ENCODE results near the gene NEDD9.

NEDD9 gene

DNA sequence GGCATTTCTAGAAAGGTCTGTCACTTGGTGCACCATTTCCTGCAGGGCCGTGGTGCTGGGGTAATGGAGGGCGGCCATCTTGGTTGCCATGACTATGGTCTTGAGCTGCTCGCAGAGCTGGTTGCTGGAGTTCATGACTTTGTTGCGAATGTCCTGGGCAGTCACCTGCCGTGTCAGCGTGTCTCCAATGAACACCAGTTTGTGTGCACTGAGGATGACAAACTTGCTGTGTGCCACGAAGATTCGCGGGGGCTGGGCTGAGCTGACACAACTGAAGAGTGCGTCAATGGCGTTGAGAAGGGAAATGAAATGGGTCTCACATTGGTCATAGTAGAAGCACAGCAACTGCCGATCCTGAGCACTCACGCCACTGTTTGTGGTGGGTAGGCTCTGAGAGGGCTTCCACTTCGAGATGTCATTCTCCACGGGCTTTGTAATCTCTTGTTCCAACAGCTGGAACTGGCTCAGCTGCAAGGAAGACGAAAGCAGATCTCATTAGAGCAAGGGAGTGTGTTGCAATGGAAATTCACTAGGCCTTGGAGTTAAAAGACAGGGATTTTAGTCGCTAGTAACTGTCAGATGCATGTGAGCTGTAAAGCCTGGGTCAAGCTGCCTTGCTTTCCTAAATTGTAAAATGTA is 47.1 kb downstream of the NEDD9 start:
- Histone ChIP-seq H3K9me3 (ENCODE audit: severe bottlenecking) (no peaks in the 10 kb centered on the region), H3K4me3 (ENCODE audit: low read depth, low read length) (no peak overlapping the region), H3K27ac (no peak overlapping the region), H3K36me3 (no peaks in the 10 kb centered on the region), H3K27me3 (ENCODE audit: insufficient read depth, low read depth, severe bottlenecking) (no peaks in the 10 kb centered on the region)
- TF ChIP-seq, protein P1, sequence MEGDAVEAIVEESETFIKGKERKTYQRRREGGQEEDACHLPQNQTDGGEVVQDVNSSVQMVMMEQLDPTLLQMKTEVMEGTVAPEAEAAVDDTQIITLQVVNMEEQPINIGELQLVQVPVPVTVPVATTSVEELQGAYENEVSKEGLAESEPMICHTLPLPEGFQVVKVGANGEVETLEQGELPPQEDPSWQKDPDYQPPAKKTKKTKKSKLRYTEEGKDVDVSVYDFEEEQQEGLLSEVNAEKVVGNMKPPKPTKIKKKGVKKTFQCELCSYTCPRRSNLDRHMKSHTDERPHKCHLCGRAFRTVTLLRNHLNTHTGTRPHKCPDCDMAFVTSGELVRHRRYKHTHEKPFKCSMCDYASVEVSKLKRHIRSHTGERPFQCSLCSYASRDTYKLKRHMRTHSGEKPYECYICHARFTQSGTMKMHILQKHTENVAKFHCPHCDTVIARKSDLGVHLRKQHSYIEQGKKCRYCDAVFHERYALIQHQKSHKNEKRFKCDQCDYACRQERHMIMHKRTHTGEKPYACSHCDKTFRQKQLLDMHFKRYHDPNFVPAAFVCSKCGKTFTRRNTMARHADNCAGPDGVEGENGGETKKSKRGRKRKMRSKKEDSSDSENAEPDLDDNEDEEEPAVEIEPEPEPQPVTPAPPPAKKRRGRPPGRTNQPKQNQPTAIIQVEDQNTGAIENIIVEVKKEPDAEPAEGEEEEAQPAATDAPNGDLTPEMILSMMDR (IDR thresholded peaks at IDR 0.05; ENCODE audit: low read depth, low read length): no peak
- no peak for DNase-seq

DNA sequence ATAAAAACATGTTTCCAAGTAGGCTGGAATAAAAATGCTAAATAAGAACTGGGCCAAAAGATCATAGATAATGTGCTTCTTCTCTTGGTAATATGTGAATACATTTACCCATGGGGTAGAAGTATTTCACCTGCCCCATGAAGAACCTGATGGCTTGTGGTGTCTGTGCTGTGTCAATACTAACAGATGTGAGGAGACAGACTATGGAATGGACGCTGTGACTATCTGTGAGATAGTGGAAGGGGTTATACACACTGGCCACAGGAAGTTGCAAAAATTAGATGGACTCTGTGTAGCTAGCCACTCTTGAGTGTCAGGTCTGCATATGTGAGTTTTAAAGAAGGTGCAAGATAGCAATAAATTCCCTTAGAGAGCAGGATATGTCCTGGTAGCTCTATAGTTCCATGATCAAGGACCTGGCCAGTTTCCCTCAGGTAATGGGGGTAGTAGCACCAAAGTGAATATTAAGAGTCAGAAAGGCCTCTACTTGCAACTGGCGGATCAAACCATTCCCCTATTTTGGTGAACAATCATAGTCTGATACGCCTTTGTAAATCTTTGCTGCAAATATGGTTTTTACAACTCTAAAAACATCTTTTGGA is 48.6 kb downstream of the NEDD9 start:
- TF ChIP-seq, protein P1 (IDR thresholded peaks at IDR 0.05; ENCODE audit: low read depth, low read length): no peak
- no peak overlapping the region for H3K27ac ChIP-seq
- DNase-seq: no peak
- H3K36me3 ChIP-seq: no peaks in the 10 kb centered on the region
- no peak overlapping the region for H3K4me3 ChIP-seq (ENCODE audit: low read depth, low read length)
- no peaks in the 10 kb centered on the region for H3K9me3 ChIP-seq (ENCODE audit: severe bottlenecking)
- no peaks in the 10 kb centered on the region for H3K27me3 ChIP-seq (ENCODE audit: insufficient read depth, low read depth, severe bottlenecking)

DNA sequence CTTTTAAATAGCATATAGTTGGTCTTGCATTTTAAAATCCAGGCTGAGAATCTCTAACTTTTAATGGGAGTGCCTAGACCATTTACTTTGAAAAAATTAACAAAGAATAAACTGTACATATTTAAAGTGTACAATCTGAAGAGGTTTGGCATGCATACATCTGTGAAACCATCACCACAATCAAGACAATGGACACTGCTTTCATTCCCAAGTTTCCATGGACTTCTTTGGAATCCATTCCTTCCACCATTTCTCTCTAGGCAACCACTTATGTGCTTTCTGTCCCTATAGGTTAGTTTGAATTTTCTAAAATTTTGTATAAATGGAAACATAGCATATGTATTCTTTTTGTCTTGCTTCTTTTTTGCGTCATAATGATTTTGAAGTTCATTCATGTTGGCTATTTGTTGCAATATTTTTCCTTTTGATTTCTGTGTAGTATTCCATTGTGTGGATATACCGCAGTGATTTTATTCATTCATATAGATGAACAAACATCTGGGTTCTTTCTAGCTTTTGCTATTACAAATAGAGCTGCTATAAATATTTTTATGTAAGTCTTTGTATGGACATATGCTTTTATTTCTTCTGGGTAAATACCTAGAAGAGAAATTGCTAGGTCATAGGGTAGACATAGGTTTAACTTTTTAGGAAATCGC is 50.9 kb downstream of the NEDD9 start:
- no peaks in the 10 kb centered on the region for H3K36me3 ChIP-seq
- no peak for DNase-seq
- H3K27ac ChIP-seq: no peak overlapping the region
- no peaks in the 10 kb centered on the region for H3K9me3 ChIP-seq (ENCODE audit: severe bottlenecking)
- H3K4me3 ChIP-seq (ENCODE audit: low read depth, low read length): no peak overlapping the region
- TF ChIP-seq, protein P1 (IDR thresholded peaks at IDR 0.05; ENCODE audit: low read depth, low read length): no peak
- no peaks in the 10 kb centered on the region for H3K27me3 ChIP-seq (ENCODE audit: insufficient read depth, low read depth, severe bottlenecking)

DNA sequence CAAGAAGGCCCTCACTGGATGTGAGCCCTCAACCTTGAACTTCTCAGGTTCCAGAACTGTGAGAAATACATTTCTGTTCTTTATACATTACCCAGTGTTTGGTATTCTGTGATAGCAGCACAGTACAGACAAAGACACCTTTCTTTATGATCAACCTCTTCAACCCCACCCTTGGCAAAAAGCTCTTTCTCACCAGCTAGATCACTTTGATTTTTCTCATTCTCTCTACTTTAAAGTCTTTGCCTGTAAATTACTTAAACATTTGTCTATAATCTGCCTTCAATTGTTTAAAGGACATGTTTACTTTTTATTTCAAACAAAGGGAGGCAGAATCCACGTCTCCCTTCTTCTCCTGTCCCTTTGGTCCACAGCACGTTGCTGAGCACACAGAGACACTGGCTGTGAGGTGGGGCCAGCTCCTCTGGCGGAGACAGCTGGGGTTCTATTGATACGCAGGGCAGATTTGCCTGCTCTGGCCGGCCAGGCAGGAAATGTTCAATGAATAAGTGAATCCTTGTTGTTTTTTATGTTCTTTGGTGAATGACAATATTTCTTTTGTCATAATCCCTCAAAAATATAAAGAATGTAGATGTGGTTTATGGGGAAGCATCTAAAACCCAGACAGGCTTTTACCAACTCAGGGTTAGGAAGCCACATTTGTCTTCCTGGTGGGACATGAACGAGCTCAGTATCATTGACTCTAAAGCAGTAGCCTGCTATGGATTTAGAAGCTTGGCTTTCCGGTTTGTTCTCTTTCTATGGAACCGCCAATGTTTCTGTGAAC is 52.9 kb downstream of the NEDD9 start:
- TF ChIP-seq, protein P1 (IDR thresholded peaks at IDR 0.05; ENCODE audit: low read depth, low read length): no peak
- Histone ChIP-seq H3K4me3 (ENCODE audit: low read depth, low read length) (no peak overlapping the region), H3K27ac (no peak overlapping the region), H3K27me3 (ENCODE audit: insufficient read depth, low read depth, severe bottlenecking) (no peaks in the 10 kb centered on the region), H3K36me3 (no peaks in the 10 kb centered on the region), H3K9me3 (ENCODE audit: severe bottlenecking) (no peaks in the 10 kb centered on the region)
- DNase-seq: no peak

DNA sequence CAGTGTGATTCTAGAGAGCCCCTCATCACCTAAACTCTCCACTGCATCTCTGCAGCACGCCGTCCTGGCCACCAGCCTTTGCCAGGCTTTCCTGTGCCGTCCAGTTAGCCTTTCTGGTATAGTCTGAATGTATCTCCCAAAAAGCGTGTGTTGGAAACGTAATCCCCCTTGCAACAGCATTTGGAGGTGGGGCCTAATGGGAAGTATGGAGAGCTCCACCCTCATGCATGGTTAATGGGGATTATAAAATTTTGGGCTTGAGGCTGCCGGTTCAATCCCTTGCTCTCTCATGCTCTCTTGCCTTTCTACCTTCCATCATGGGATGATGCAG is 53.4 kb downstream of the NEDD9 start:
- Histone ChIP-seq H3K27ac (no peak overlapping the region), H3K4me3 (ENCODE audit: low read depth, low read length) (no peak overlapping the region), H3K36me3 (no peaks in the 10 kb centered on the region), H3K9me3 (ENCODE audit: severe bottlenecking) (no peaks in the 10 kb centered on the region), H3K27me3 (ENCODE audit: insufficient read depth, low read depth, severe bottlenecking) (no peaks in the 10 kb centered on the region)
- TF ChIP-seq, protein P1 (IDR thresholded peaks at IDR 0.05; ENCODE audit: low read depth, low read length): no peak
- no peak for DNase-seq

All from WERI-Rb-1 (cell line).